Activated CD8-positive, alpha-beta T cell treated with anti-CD3 and anti-CD28 coated beads for 36 hours (primary cell): ENCODE results near the gene UGGT2. TPM values are rescaled to one million over a fixed set of nuclear protein-coding genes. Genes with fewer than 3 reads are reported as not detected.
"Not testable (repeated sequence)": the region's sequence is repeated elsewhere in the genome, so short reads cannot be mapped to it uniquely, and the experiment has no call there.

Experiments used
- ATAC-seq: fragments of 200-7000 bp; cut with Tn5 transposase; one replicate; pipeline ENCODE4 v1.10.0; 2021; ENCODE audit warnings: mild to moderate bottlenecking, moderate library complexity
- CTCF ChIA-PET: fragments of 350-600 bp; sonication (Branson Sonifier 250); formaldehyde crosslinking; loops from one replicate; lab custom pipeline; 2021; ENCODE audit warnings: antibody characterized with exemption; lab: Charles Lee
- POLR2A ChIA-PET: fragments of 350-600 bp; sonication (Branson Sonifier 250); formaldehyde crosslinking; loops from one replicate; lab custom pipeline; 2021; ENCODE audit warnings: antibody characterized with exemption; lab: Charles Lee
- DNase-seq: peaks from one replicate; pipeline ENCODE4 v3.0.0-alpha.2; 2020
- H3K27ac Mint-ChIP-seq: one replicate; pipeline ENCODE4 v1.8.0; 2021; ENCODE audit warnings: mild to moderate bottlenecking, mixed read lengths
- H3K27me3 Mint-ChIP-seq: one replicate; pipeline ENCODE4 v1.8.0; 2021; ENCODE audit warnings: mixed read lengths
- H3K36me3 Mint-ChIP-seq: one replicate; pipeline ENCODE4 v1.8.0; 2021; ENCODE audit warnings: low read depth, mixed read lengths
- H3K4me1 Mint-ChIP-seq: one replicate; pipeline ENCODE4 v1.8.0; 2021; ENCODE audit warnings: low read depth, mixed read lengths
- H3K4me3 Mint-ChIP-seq: one replicate; pipeline ENCODE4 v1.8.0; 2021; ENCODE audit warnings: mild to moderate bottlenecking, moderate library complexity, mixed read lengths
- H3K9me3 Mint-ChIP-seq: one replicate; pipeline ENCODE4 v1.8.0; 2021; ENCODE audit warnings: mixed read lengths
- CTCF ChIP-seq: fragments of 200-600 bp; IDR thresholded peaks from one replicate; pipeline ENCODE4 v1.8.0; 2022; ENCODE audit warnings: antibody characterized with exemption, mild to moderate bottlenecking
- intact Hi-C: fragments of 100-400 bp; cut with micrococcal nuclease; formaldehyde crosslinking; loops from one replicate; pipeline ENCODE4 v1.10.0; 2022
- total RNA-seq, 2 experiments: library from RNA; stranded (reverse); gene quantifications; one replicate each; pipeline ENCODE4 v1.2.3, GENCODE V29; 2021

UGGT2 gene
- total RNA-seq, 2 experiments from 2014 or later: not detected

- POLR2A ChIA-PET: no interaction called here
- Mint-ChIP-seq H3K27ac (no peak overlapping the region), H3K27me3 (no peaks in the 10 kb centered on the region), H3K9me3 (no peaks in the 10 kb centered on the region), H3K4me1 (peaks cover 10% of the 10 kb centered on the region), H3K36me3 (peaks cover 12% of the 10 kb centered on the region), H3K4me3 (no peak overlapping the region)
- ATAC-seq (no peak), DNase-seq (no peak)
- intact Hi-C loops: no loop called here
- no peak for TF ChIP-seq CTCF
- CTCF ChIA-PET: interaction anchor here (0.9 kb wide), 1 partner anchor 580 kb away, joined by 3 read pairs; no protein-coding TSS in a partner anchor
Measured at GRCh38 chr13:95771905-95772304, 281.3 kb downstream of the UGGT2 start.

GRCh38 chr13:95763601-95764000, 289.6 kb downstream of the UGGT2 start:
- intact Hi-C loops: no loop called here
- Mint-ChIP-seq H3K27me3 (no peaks in the 10 kb centered on the region), H3K4me3 (no peak overlapping the region), H3K36me3 (peaks cover 18% of the 10 kb centered on the region), H3K9me3 (no peaks in the 10 kb centered on the region), H3K4me1 (no peaks in the 10 kb centered on the region), H3K27ac (no peak overlapping the region)
- CTCF ChIA-PET: interaction anchor here (1.2 kb wide), 1 partner anchor 140 kb away, joined by 5 read pairs; no protein-coding TSS in a partner anchor
- TF ChIP-seq CTCF: no peak
- POLR2A ChIA-PET: no interaction called here
- ATAC-seq (no peak), DNase-seq (no peak)

- ATAC-seq, intact Hi-C loops, H3K4me1 Mint-ChIP-seq, DNase-seq, H3K27ac Mint-ChIP-seq, H3K27me3 Mint-ChIP-seq, POLR2A ChIA-PET, H3K4me3 Mint-ChIP-seq, H3K9me3 Mint-ChIP-seq: not testable (repeated sequence)
- H3K36me3 Mint-ChIP-seq: peaks cover 20% of the 10 kb centered on the region
- CTCF ChIA-PET: interaction anchor here (1.1 kb wide), 1 partner anchor 139 kb away, joined by 3 read pairs; no protein-coding TSS in a partner anchor
Measured at GRCh38 chr13:95762626-95763025, 290.6 kb downstream of the UGGT2 start.

GRCh38 chr13:95756072-95756471, 297.1 kb downstream of the UGGT2 start:
- Mint-ChIP-seq H3K4me1 (peaks cover 7% of the 10 kb centered on the region), H3K27me3 (no peaks in the 10 kb centered on the region), H3K36me3 (peaks cover 14% of the 10 kb centered on the region), H3K27ac (peak overlapping the region; percentile 40), H3K9me3 (peaks cover 2% of the 10 kb centered on the region), H3K4me3 (no peak overlapping the region)
- no peak for TF ChIP-seq CTCF
- ATAC-seq (no peak), DNase-seq (no peak)
- intact Hi-C loops: no loop called here
- ChIA-PET POLR2A (interaction anchor here (0.6 to 0.7 kb wide), 2 partner anchors 11 to 47 kb away, joined by 3 to 5 read pairs; no protein-coding TSS in a partner anchor), CTCF (interaction anchor here (0.9 to 1.0 kb wide), 2 partner anchors 96 to 352 kb away, joined by 3 read pairs; no protein-coding TSS in a partner anchor)

- no peak for ATAC-seq
- TF ChIP-seq CTCF: no peak
- intact Hi-C loops: no loop called here
- peaks cover 9% of the 10 kb centered on the region for H3K4me1 Mint-ChIP-seq
- no peaks in the 10 kb centered on the region for H3K27me3 Mint-ChIP-seq
- no peak overlapping the region for H3K4me3 Mint-ChIP-seq
- DNase-seq: no peak
- CTCF ChIA-PET: no interaction called here
- H3K36me3 Mint-ChIP-seq: peaks cover 12% of the 10 kb centered on the region
- H3K9me3 Mint-ChIP-seq: peaks cover 2% of the 10 kb centered on the region
- POLR2A ChIA-PET: no interaction called here
- no peak overlapping the region for H3K27ac Mint-ChIP-seq
Measured at GRCh38 chr13:95754069-95754468, 299.1 kb downstream of the UGGT2 start.
